NCI-H128 (cell line): ENCODE results near the gene FMNL2.

Experiments used
- DNase-seq: peaks from one replicate; lab custom pipeline; 2025; ENCODE audit not compliant: unreplicated experiment; lab: John Stamatoyannopoulos, UW

Gene FMNL2

DNA sequence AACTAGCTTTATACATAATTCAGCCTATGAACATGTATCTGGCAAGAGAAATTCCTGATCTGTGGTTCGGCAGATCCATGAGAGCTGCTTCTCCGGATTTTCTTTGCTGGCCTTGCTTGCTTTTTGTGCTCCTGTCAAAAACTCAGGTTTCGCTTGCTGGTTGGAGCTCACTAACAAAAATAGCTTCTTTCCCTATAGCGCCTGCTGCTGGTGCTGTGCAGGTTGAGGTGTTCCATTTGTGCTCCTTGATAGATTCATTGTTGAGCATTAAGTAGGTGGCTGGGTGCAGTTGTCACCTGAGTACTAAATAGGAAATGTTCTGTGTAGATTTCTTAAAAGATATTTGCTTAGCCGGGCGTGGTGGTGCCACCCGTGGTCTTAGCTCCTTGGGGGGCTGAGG is 234.2 kb downstream of the FMNL2 start:
- no peak for DNase-seq

DNA sequence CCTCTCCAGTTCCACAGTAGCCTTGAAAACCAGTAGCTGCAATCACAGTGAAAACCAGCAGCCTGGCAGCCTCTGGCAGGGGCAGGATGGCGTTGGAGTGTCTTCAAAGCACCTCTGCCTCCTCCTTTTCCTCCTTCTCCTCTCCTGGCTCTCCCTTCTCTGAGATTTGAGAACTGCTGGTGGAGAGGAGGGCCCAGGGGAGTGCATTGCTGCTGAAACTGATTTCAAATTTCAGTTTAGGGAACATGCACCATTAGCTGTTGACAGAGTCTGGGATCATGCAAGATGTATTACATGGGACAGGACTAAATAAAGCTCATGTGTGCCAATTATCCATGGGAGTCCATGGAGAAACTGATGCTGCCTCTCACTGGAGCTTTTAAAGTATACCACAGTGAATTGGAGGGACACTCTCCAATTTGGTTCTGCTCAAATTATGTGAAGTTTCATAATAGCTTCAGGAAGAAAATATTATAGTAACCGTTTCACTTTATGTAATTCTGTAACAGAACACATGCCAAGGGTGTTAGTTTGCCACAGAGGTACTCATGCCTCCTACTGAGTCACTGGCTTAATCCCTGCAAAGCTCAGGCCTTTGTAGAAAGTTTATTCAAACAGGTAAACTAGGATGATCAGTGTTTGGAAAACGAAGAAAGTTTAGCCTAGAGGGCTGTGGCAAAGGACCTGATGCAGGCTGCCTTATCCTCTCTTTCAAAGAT is 236.2 kb downstream of the FMNL2 start:
- no peak for DNase-seq

DNA sequence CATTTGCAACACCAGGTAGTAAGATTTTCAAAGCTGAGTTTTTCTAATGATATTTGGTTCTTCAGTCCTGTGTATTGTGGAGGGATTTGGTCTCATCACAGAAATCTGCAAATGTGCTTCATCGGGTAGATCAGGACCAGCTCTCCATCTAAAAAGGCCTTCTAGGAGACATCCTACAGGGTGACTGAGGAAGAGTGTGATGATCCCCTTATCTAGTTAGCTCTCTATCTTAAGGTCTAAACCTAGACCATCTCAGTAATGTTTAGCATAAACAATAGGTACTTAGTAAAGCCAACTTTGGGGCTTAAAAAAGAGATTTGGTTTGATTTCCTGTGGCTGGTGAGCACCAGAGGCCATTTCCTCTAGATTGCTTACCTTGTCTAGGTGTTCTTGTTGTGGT is 237.1 kb downstream of the FMNL2 start:
- DNase-seq = no peak

DNA sequence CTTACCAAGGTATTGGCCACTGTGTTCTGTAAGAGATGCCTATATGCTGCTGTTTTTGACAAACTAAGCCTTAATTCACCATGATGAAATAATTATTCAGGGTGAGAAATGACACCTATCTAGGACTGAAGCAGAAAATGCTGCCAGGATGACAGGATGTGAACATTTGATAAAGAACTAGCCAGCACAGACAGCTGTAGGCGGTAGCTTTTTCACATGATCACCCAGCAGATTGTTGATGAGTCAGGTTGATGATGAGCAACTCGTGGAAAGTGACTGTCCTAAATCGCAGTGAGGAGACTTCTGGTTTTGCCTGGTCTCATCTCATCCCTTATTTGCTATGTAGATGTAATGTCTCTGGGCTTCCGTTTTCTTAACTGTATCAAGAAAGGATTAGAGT is 238.2 kb downstream of the FMNL2 start:
- DNase-seq = no peak

DNA sequence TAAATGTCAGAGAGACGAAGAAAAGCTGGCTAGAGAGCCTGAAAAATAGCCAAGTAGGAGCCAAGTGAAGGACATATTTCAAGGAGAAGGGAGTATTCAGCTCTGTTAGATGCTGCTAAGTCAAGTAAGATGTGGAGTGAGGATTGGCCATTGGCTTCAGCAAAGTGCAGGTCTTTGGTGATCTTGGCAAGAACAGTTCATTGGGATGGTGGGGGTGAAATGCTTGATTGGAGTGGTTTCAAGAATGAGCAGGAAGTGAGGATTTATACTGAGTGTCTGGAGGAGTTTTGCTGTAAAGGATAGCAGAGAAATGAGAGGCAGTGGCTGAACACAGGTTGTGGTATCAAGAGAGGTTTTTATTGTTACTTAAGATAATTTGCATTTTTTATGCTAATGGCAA is 242.6 kb downstream of the FMNL2 start:
- DNase-seq = no peak

DNA sequence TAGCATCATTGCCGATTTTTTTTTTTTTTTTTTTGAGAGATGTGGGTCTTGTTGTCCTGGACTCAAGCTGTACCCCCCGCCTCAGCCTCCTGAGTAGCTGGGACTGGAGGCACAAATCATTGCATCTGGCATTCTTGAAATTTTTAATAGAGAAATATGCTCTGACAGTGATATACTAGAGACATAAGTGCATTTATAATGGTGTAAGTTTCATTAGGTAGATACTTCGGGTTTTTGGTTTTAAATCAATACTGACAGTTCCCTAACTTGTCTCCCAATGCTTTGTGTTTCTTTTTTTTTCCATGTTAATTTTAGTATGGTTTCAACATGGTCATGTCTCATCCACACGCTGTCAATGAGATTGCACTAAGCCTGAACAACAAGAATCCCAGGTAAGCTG is 243.6 kb downstream of the FMNL2 start:
- no peak for DNase-seq

DNA sequence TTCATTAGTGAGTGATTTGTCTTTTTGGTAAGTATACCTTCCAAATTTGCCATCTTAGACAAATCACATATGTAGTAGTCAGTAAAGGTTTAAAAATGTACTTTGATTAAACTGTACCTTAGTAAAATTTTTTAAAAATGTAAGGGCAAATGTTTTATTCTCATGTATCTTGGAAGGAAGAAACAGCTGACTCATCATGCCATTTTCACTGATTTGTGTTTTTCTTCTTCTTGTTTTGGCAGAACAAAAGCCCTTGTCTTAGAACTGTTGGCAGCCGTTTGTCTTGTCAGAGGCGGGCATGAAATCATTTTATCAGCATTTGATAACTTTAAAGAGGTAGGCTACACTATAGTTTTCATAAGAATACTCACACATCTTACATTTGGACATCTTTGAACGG is 245.7 kb downstream of the FMNL2 start:
- no peak for DNase-seq

DNA sequence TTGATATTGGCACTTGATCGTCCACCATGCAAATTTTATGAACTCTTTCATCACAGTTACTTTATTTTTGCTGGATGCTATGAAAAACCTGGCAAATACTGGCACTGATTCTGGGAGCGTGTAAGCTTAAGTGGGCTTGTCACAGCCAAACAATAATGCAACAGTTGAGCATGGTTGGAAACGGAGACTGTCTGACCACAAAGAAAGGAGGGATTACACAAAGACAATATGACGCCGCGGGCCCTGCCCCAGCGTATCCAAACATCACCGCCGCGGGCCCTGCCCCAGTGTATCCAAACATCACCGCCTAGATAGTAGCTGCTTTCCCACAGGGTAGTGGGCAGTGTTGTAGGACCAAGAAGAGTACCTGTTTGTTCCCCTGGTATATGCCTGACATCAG is 246.4 kb downstream of the FMNL2 start:
- no peak for DNase-seq

DNA sequence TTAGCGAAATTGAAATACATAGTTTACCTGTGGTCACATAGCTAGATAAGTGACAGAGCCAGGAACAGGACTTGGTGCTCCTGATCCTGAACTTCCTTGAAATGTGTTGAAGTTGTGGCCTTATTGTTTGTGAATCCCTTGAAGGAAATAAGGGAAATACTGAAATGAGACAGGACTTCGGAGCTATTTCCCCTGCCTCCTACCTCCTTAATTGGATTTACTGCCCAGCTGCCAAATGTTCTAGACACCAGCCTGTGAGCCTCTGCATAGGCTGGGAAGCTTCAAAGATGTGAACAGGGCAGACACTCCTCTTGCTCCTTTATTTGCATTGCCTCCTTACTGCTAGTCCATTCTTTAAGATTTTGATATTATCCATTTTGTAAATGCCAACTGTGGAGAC is 247.1 kb downstream of the FMNL2 start:
- no peak for DNase-seq

DNA sequence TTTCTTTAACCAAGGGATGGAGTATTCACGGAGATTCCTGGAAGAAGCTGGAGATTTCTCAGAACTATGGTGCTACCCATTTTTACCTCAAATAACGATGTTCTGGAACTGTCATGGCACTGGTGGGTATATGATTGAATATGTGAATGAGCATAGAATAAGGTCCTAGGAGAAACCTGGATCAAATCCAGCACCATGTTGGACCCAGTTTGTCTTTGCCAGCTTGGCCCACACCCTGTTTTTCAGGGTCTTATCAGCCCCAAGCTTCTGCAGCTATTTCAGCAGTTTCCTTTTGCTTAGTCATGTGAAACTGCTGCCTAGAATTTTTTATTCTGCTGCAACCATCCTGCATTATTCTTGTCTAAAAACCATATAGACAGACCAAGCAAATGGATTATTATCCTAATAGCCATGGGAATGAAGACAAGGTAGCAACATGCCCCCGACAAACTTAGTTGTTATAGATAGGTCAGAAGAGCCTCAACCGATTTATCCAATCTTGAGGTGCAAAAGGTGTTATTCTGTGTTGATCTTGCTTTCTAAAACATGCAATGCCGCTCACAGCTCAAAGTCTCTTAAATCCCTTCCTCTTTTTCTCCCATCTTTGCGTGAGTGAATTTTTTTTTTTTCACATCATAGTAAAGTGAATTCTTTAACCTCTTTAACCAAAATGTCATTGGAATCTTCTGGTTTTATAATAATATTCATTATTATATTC is 248.7 kb downstream of the FMNL2 start:
- no peak for DNase-seq

DNA sequence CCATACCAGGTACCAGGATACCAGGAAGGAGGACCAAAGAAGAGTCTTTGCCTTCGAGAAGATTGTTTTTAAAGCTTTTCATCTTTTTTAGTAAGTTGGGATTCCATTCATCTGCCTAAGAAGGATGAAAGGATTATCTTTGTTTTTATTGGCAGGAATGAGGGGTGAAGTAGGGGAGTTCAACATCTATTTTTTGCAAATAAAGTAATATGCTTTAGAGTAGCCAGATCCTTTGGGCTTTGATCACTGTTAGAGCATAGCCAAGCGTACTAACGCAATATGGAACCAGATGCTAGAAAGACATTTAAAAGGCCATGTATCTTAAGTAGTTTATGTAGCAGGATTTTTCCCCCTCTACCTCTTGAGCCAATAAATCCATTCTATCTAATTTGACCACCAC is 249.3 kb downstream of the FMNL2 start:
- DNase-seq = no peak

DNA sequence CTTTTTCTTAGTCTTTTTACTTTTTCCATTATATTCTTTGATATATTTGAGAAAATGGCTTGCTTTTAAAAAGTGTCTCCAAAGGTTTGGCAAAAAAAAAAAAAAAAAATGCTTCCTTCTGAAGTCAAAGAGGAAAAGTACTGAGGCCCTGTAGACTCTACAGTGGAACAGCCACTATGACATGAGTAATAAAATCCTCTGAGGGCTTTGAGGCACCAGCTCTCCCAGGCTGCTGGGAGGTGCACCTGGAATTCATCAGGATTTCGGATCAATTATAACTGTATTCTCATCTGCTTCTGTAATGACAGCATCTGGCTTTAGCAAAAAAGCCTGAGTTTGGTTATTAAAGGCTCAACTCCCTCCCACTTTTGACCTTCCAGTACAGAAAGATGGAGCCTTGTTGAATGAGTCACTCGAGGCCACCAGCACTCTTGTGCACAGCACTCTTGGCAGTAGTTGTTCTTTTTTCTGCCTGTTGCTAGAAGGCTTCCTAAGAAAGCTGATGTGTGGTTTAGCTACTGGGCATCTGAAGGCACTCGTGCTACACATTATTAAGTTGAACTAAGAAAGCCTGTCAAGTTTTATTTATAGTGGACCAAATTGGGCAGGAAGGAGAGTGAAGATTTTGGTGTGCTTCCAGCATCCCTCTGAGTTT is 251.0 kb downstream of the FMNL2 start:
- DNase-seq = no peak

DNA sequence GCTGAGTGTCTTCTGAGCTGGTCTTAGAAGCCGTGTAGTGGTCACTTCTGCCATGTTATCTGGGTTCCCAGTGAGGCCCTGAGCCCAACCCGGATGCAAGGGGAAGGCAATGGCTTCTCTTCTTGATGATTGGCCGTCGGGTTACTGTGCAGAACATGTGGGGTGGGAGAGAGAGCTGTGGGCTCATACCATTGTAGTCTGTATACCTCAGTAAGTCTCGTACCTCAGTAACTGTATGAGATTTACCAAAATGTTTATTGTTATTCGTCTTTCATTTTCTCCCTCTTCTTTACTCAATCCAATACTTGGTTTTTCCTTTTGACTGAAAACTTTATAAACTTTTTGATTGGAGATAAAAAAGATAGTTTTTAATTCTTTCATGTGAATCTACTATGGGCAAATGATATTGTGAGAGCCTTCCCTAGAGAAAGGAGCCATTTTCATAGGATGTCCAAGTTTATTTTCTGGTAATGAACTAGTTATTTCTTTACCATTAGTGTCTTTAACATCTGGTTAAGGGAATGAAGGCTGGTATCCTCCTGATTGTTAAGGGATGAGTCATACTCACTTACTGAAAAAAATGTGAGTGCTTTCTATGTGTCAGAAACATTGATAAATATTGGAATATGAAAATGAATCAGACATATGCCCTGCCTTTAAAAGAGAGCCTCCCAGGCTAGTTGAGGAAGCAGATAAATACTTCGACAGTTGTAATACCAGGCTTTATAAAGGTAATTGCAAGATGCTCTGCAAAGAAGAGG is 252.4 kb downstream of the FMNL2 start:
- DNase-seq = no peak

DNA sequence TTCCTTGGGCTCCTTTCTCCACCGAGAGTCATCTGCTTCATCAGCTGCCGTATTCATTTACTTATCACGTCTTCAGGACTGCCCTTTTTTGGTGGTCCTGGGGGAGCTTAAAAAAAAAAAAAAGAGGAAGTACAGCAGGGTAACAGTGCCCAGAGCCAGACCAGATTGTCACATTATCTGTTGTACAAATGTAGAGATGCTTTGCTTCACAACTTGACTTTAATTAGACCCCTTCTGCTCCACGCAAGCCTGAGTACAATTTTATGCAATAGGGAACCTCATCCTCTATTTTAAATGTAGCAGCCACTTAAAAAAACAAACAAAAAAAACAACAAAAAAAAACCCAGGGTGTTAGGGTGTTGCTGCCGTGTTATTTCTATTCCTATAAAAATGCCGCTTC is 254.0 kb downstream of the FMNL2 start:
- DNase-seq = no peak

DNA sequence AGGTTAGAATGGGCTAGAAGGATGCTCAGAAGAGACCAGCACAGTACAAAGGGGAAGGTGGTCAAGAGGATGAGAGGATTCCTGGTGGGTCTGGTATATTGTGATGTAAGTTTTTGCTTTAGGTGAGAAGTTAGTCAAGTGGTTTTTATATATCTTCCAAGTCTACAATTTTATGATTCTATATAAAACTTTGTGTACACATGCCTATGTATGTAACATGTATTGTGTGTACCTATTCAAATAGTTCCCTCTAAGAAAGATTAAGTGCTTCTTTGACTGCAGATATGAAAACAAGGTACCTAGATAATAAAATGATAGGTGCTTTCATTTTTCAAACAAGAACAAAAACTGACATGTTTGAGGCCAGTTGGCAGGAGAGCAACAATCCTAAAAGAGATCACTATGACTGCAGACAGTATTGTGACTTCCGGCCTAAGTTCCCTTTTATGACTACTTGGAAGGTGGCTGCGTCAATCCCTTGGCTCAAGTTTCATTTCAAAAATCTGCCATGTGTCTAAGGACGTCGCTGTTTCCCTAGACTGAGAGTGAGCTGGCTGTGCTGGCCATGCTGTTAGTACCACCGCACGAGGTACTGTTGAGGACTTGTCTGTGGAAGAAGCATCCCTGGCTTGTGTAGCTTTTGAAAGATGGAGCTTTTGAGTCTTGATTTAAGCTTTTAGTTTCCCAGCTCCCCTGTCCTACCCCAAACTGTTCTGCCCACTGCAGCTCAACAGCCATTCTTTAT is 259.2 kb downstream of the FMNL2 start:
- no peak for DNase-seq

DNA sequence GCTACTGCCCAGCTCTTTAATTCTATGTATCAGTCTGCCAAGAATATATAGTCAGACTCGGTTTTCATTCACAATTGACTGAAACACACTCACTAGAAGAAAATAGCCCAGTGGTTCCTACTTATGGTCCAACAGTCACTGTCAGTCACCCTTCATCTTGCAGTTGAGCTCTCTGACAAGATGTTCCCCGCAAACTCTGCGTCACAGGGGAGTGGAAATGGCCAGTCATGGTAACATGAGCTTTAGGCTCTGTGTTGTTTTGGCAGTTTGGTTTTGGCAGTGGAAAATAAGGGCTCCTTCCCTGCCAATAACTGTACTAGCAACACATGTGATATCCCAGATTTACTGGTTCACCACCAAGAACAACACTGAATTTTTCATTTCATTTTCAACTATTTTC is 259.8 kb downstream of the FMNL2 start:
- no peak for DNase-seq

DNA sequence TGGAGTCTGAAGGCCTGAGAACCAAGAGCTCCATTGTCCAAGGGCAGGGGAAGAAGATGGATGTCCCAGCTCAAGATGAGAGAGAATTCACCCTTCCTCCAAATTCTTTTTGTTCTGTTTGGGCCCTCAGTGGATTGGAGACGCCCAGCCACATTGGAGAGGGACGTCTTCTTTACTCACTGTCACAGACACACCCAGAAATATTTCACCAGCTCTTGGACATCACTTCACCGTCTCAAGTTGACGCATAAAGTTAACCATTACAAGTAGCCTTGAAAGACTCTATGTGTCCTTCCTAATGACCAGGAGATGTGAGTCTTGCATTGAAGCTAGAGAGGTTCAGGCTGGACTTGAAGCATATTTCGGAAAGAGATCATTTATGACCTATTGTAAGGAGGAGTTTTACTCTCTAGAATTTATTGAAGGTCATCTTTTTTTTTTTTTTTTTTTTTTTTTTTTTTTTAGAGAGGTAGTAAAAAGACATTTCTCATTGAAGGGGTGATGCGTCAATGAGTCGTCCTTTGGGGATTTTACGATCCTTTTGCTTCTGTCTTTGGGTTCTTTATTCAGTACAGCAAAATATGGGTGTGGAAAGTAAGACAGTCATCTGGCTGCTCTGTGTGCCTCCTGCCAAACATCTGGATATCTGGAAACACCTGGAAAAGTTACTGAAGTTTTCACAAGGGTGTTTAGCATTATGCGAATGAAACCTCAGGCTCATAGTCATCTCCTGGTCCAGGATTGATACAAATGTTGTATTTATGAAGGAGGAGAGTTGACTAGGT is 264.2 kb downstream of the FMNL2 start:
- no peak for DNase-seq

DNA sequence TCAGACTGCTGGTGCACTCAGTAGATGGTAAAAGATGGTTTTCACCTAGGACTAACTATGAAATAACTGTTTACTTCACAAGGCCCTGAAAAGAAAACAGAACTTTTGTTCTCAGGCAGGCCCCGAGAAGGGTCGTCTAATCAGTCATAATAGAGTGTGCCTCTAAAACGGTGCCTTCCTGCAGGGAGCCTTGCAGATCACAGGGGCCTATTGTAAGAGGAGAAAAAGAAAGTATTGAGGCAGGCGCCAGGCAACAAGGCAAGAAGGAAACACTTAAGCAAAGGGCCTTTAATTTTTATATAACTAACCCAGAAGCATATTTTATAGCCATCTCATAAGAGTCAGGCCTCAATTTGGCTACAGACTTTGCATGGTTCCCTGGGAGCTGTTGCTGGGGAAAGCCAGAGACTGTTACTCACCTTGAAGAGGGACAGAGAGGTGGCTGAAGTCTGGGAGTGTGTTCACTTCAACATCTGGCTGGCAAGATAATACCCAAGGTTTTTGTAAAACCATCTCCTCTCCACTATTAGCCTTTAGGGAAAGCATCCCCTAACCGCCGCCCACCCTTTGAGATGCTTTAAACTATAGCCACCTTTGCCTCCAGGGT is 265.2 kb downstream of the FMNL2 start:
- no peak for DNase-seq

DNA sequence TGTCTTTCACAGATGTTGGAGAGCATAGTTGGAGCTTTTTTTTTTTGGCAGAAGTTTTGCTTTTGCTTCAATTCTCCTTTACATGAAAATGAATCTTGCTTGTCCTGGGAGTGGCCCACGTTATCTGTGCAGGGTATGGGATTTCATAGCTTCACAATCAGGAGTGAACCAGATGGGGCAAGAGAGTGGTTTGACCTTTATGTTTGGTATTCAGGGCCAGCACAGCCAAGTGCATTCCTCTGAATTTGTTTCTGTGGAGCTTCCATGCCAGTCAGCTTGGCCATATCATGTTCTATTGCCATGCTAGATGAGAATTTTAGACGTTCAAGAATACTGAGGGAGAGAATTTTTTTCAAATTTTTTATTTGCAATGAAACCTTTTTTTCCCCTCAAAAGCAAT is 265.7 kb downstream of the FMNL2 start:
- DNase-seq = no peak

DNA sequence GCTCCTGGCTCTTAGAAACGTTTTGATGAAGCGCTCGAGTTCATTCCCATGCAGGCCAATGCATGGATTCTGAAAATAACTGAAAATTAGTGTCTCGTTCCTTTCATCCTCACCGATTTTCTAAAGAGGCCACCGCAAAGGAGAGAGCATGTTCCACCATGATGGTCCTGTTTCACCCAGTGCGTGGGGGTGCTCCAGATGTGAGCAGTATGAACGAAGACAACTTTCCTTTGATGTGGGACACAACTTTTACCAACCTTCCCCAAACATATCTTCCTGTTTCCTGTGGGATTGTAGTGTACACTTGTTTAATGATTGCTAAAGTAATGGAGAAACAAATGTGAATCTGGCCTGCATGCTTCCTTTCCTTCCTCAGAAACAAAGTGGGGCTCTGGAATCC is 267.8 kb downstream of the FMNL2 start:
- DNase-seq = no peak
